Activated CD4-positive, alpha-beta memory T cell treated with anti-CD3 and anti-CD28 coated beads, Interleukin-2, amount 10 ng/mL, durations not matched to agents 7 days and 5 days (primary cell): ENCODE data around the gene RORC. TPM values are rescaled to one million over a fixed set of nuclear protein-coding genes. Genes with fewer than 3 reads are reported as not detected.
"Not testable (repeated sequence)": the region's sequence is repeated elsewhere in the genome, so short reads cannot be mapped to it uniquely, and the experiment has no call there.

Experiments used
- CTCF ChIA-PET: fragments of 350-600 bp; sonication (Branson Sonifier 250); formaldehyde crosslinking; loops from one replicate; lab custom pipeline; 2021; ENCODE audit warnings: antibody characterized with exemption, inconsistent platforms; lab: Charles Lee
- POLR2A ChIA-PET: fragments of 350-600 bp; sonication (Branson Sonifier 250); formaldehyde crosslinking; loops from one replicate; lab custom pipeline; 2021; ENCODE audit warnings: antibody characterized with exemption; lab: Charles Lee
- DNase-seq: peaks from one replicate; pipeline ENCODE4 v3.0.0-alpha.2; 2020
- H3K27ac Mint-ChIP-seq: one replicate; pipeline ENCODE4 v1.8.0; 2021; ENCODE audit warnings: mild to moderate bottlenecking, mixed read lengths
- H3K27me3 Mint-ChIP-seq: one replicate; pipeline ENCODE4 v1.8.0; 2021; ENCODE audit warnings: mixed read lengths
- H3K36me3 Mint-ChIP-seq: one replicate; pipeline ENCODE4 v1.8.0; 2021; ENCODE audit warnings: low read depth, mixed read lengths
- H3K4me1 Mint-ChIP-seq: one replicate; pipeline ENCODE4 v1.8.0; 2021; ENCODE audit warnings: mixed read lengths
- H3K4me3 Mint-ChIP-seq: one replicate; pipeline ENCODE4 v1.8.0; 2021; ENCODE audit warnings: mild to moderate bottlenecking, mixed read lengths
- H3K9me3 Mint-ChIP-seq: one replicate; pipeline ENCODE4 v1.8.0; 2021; ENCODE audit warnings: mixed read lengths
- total RNA-seq, 2 experiments: library from RNA; stranded (reverse); gene quantifications; one replicate each; pipeline ENCODE4 v1.2.3, GENCODE V29; 2021

Gene RORC
- total RNA-seq = 10 to 100 TPM; 25.4 to 25.8 TPM

- ChIA-PET POLR2A (interaction anchor here (1.8 to 6.3 kb wide), 3 partner anchors 8 to 41 kb away, joined by 19 to 48 read pairs (median 30); partner anchors contain the start of genes C2CD4D and TDRKH), CTCF (interaction anchor here (1.4 kb wide), 1 partner anchor 21 kb away, joined by 4 read pairs; no protein-coding TSS in a partner anchor)
- peaks cover 99% of the 10 kb centered on the region for H3K4me1 Mint-ChIP-seq
- H3K36me3 Mint-ChIP-seq = peaks cover 3% of the 10 kb centered on the region
- DNase-seq = no peak
- H3K4me3 Mint-ChIP-seq = peak within 1 kb of the TSS; percentile 65
- peak within 1 kb of the TSS; percentile 97 for H3K27ac Mint-ChIP-seq
- no peaks in the 10 kb centered on the region for H3K9me3 Mint-ChIP-seq
- H3K27me3 Mint-ChIP-seq = no peaks in the 10 kb centered on the region
Measured at GRCh38 chr1:151831605-151832004, at the start of gene RORC. TSS of gene RORC (minus strand) at chr1:151831802. CDS start at chr1:151831764, 38 bp downstream.

GRCh38 chr1:151875419-151876097 is 44.0 kb upstream of the RORC start:
- peaks cover 10% of the 10 kb centered on the region for H3K4me1 Mint-ChIP-seq
- no peaks in the 10 kb centered on the region for H3K9me3 Mint-ChIP-seq
- no peaks in the 10 kb centered on the region for H3K27me3 Mint-ChIP-seq
- DNase-seq = no peak
- no peak overlapping the region for H3K4me3 Mint-ChIP-seq
- ChIA-PET POLR2A (no interaction called here), CTCF (interaction anchor here (0.7 to 2.6 kb wide), 3 partner anchors 12 to 126 kb away, joined by 4 to 7 read pairs (median 6); no protein-coding TSS in a partner anchor)
- no peak overlapping the region for H3K27ac Mint-ChIP-seq
- H3K36me3 Mint-ChIP-seq = peaks cover 31% of the 10 kb centered on the region

GRCh38 chr1:151872776-151873175 is 41.2 kb upstream of the RORC start:
- CTCF ChIA-PET, H3K4me3 Mint-ChIP-seq, H3K9me3 Mint-ChIP-seq, H3K27ac Mint-ChIP-seq, DNase-seq, H3K27me3 Mint-ChIP-seq, POLR2A ChIA-PET: not testable (repeated sequence)
- Mint-ChIP-seq H3K36me3 (peaks cover 27% of the 10 kb centered on the region), H3K4me1 (peaks cover 16% of the 10 kb centered on the region)

- ChIA-PET CTCF (interaction anchor here (1.2 kb wide), 1 partner anchor 130 kb away, joined by 3 read pairs; no protein-coding TSS in a partner anchor), POLR2A (interaction anchor here (0.8 to 1.4 kb wide), 3 partner anchors 10 to 108 kb away, joined by 3 to 7 read pairs (median 3); partner anchors contain the start of gene MRPL9)
- no peak overlapping the region for H3K4me3 Mint-ChIP-seq
- no peak for DNase-seq
- H3K36me3 Mint-ChIP-seq = peaks cover 27% of the 10 kb centered on the region
- H3K9me3 Mint-ChIP-seq = no peaks in the 10 kb centered on the region
- no peaks in the 10 kb centered on the region for H3K27me3 Mint-ChIP-seq
- no peak overlapping the region for H3K27ac Mint-ChIP-seq
- H3K4me1 Mint-ChIP-seq = peaks cover 16% of the 10 kb centered on the region
Measured at GRCh38 chr1:151871284-151872030, 39.9 kb upstream of the RORC start.

GRCh38 chr1:151868486-151868885 is 36.9 kb upstream of the RORC start:
- H3K9me3 Mint-ChIP-seq = no peaks in the 10 kb centered on the region
- no peak for DNase-seq
- ChIA-PET CTCF (interaction anchor here (1.2 kb wide), 1 partner anchor 133 kb away, joined by 3 read pairs; no protein-coding TSS in a partner anchor), POLR2A (no interaction called here)
- H3K27me3 Mint-ChIP-seq = no peaks in the 10 kb centered on the region
- peaks cover 7% of the 10 kb centered on the region for H3K36me3 Mint-ChIP-seq
- H3K4me3 Mint-ChIP-seq = no peak overlapping the region
- H3K4me1 Mint-ChIP-seq = peaks cover 6% of the 10 kb centered on the region
- no peak overlapping the region for H3K27ac Mint-ChIP-seq

GRCh38 chr1:151867765-151868411 is 36.3 kb upstream of the RORC start:
- no peaks in the 10 kb centered on the region for H3K9me3 Mint-ChIP-seq
- H3K27me3 Mint-ChIP-seq = no peaks in the 10 kb centered on the region
- no peak for DNase-seq
- H3K4me3 Mint-ChIP-seq = no peak overlapping the region
- ChIA-PET CTCF (interaction anchor here (1.2 kb wide), 1 partner anchor 133 kb away, joined by 3 read pairs; no protein-coding TSS in a partner anchor), POLR2A (no interaction called here)
- H3K4me1 Mint-ChIP-seq = peaks cover 6% of the 10 kb centered on the region
- H3K27ac Mint-ChIP-seq = no peak overlapping the region
- H3K36me3 Mint-ChIP-seq = peaks cover 1% of the 10 kb centered on the region

GRCh38 chr1:151867321-151867720 is 35.7 kb upstream of the RORC start:
- H3K36me3 Mint-ChIP-seq = no peaks in the 10 kb centered on the region
- no peak overlapping the region for H3K4me3 Mint-ChIP-seq
- H3K27ac Mint-ChIP-seq = no peak overlapping the region
- no peaks in the 10 kb centered on the region for H3K9me3 Mint-ChIP-seq
- no peaks in the 10 kb centered on the region for H3K27me3 Mint-ChIP-seq
- no peak for DNase-seq
- H3K4me1 Mint-ChIP-seq = peaks cover 6% of the 10 kb centered on the region
- POLR2A ChIA-PET = no interaction called here
- CTCF ChIA-PET = no interaction called here

GRCh38 chr1:151864411-151864810 is 32.8 kb upstream of the RORC start:
- CTCF ChIA-PET = interaction anchor here (1.2 kb wide), 1 partner anchor 27 kb away, joined by 3 read pairs; no protein-coding TSS in a partner anchor
- POLR2A ChIA-PET = no interaction called here
- H3K27ac Mint-ChIP-seq = no peak overlapping the region

GRCh38 chr1:151862604-151863003 is 31.0 kb upstream of the RORC start:
- no peaks in the 10 kb centered on the region for H3K9me3 Mint-ChIP-seq
- no peaks in the 10 kb centered on the region for H3K4me1 Mint-ChIP-seq
- H3K36me3 Mint-ChIP-seq = no peaks in the 10 kb centered on the region
- no peak overlapping the region for H3K4me3 Mint-ChIP-seq
- no peak for DNase-seq
- no peak overlapping the region for H3K27ac Mint-ChIP-seq
- POLR2A ChIA-PET = no interaction called here
- no peaks in the 10 kb centered on the region for H3K27me3 Mint-ChIP-seq
- CTCF ChIA-PET = no interaction called here

More at GRCh38 chr1:151864411-151864810, 32.8 kb upstream of the RORC start:
- no peak for DNase-seq
- Mint-ChIP-seq H3K4me1 (peaks cover 6% of the 10 kb centered on the region), H3K9me3 (no peaks in the 10 kb centered on the region), H3K4me3 (no peak overlapping the region), H3K27me3 (no peaks in the 10 kb centered on the region), H3K36me3 (no peaks in the 10 kb centered on the region)

- no peak overlapping the region for H3K4me3 Mint-ChIP-seq
- POLR2A ChIA-PET = no interaction called here
- H3K4me1 Mint-ChIP-seq = no peaks in the 10 kb centered on the region
- H3K27me3 Mint-ChIP-seq = no peaks in the 10 kb centered on the region
- CTCF ChIA-PET = no interaction called here
- H3K36me3 Mint-ChIP-seq = peaks cover 3% of the 10 kb centered on the region
- no peaks in the 10 kb centered on the region for H3K9me3 Mint-ChIP-seq
- H3K27ac Mint-ChIP-seq = no peak overlapping the region
- no peak for DNase-seq
Measured at GRCh38 chr1:151860504-151861187, 29.0 kb upstream of the RORC start.

GRCh38 chr1:151859891-151860293 is 28.3 kb upstream of the RORC start:
- Mint-ChIP-seq H3K36me3 (peaks cover 3% of the 10 kb centered on the region), H3K27me3 (no peaks in the 10 kb centered on the region), H3K27ac (no peak overlapping the region), H3K4me3 (no peak overlapping the region), H3K4me1 (no peaks in the 10 kb centered on the region), H3K9me3 (no peaks in the 10 kb centered on the region)
- no peak for DNase-seq
- ChIA-PET CTCF (no interaction called here), POLR2A (interaction anchor here (2.5 kb wide), 1 partner anchor 12 kb away, joined by 17 read pairs; no protein-coding TSS in a partner anchor)
